ENCODE measurements around the gene EHHADH. TPM values are rescaled to one million over a fixed set of nuclear protein-coding genes. Genes with fewer than 3 reads are reported as not detected.

Gene EHHADH
- total RNA-seq, 2 experiments from 2014 or later = 4.0 to 5.0 TPM

DNA sequence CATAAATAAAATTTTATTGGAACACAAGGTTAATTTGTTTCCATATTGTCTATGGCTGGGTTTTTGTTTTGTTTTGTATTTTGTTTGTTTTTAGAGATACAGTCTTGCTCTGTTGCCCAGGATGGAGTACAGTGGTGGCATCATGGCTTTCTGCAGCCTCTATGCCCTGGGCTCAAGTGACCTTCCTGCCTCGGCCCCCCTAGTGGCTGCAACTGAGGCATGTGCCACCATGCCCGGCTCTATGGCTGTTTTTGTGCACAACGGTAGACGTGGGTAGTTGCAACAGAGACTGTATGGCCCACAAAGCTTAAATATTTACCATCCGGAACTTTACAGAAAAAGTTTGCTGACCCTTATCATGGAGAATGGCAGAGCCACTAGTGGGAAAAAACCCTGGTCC lies 54.2 kb downstream of the EHHADH start:
- Mint-ChIP-seq H3K36me3 (ENCODE audit: low read depth) (peaks cover 3% of the 10 kb centered on the region), H3K27me3 (no peaks in the 10 kb centered on the region), H3K27ac (no peak overlapping the region), H3K9me3 (no peaks in the 10 kb centered on the region), H3K4me3 (no peak overlapping the region), H3K4me1 (ENCODE audit: low read depth) (no peaks in the 10 kb centered on the region)
- DNase-seq (no peak), ATAC-seq (no peak)
- intact Hi-C loops (cut with micrococcal nuclease) = no loop called here
- ChIA-PET POLR2A (interaction anchor here (0.6 kb wide), 1 partner anchor 221 kb away, joined by 3 read pairs; no protein-coding TSS in a partner anchor), CTCF (no interaction called here)
- no peak for TF ChIP-seq CTCF (IDR thresholded peaks at IDR 0.05)

DNA sequence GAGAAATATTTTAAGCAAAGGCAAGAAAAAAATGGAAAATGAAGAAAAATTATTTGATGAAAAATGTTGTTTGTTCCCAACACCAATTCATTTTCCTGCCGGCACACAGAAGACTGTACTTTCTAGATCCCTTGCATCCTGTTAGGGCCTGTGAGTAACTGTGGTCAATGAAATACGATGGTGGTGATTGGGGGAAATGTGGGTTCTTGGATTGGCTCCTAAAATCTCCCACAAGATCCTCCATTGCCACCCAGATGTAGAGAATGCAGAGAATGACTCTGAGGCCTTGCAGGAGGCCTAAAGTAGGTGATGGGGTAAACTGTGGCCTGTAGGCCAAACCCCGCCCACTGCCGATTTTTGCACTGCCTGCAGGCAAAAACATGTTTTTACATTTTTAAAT lies 54.6 kb downstream of the EHHADH start:
- ChIA-PET POLR2A (no interaction called here), CTCF (no interaction called here)
- H3K27me3 Mint-ChIP-seq = no peaks in the 10 kb centered on the region
- no peak overlapping the region for H3K27ac Mint-ChIP-seq
- H3K4me1 Mint-ChIP-seq (ENCODE audit: low read depth) = no peaks in the 10 kb centered on the region
- intact Hi-C loops (cut with micrococcal nuclease) = no loop called here
- TF ChIP-seq CTCF (IDR thresholded peaks at IDR 0.05) = no peak
- ATAC-seq = no peak
- no peaks in the 10 kb centered on the region for H3K9me3 Mint-ChIP-seq
- H3K4me3 Mint-ChIP-seq = no peak overlapping the region
- DNase-seq = no peak
- H3K36me3 Mint-ChIP-seq (ENCODE audit: low read depth) = peaks cover 3% of the 10 kb centered on the region

DNA sequence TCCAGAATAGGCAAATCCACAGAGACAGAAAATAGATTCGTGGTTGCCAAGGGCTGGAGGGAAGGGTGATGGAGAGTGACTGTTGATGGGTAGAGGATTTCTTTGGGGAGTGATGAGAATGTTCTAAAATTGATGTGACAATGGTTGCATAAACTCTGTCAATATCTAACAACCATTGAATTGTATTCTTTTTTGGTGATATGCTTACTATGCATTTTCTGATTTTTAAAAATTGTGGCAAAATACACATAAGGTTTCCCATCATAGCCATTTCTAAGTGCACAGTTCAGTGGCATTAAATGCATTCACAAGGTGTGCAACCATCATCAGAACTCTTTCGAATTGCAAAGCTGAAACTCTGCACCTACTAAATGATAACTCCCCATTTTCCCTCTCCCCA lies 56.8 kb downstream of the EHHADH start:
- Mint-ChIP-seq H3K36me3 (ENCODE audit: low read depth) (peaks cover 6% of the 10 kb centered on the region), H3K4me1 (ENCODE audit: low read depth) (no peaks in the 10 kb centered on the region), H3K27me3 (no peaks in the 10 kb centered on the region), H3K4me3 (no peak overlapping the region), H3K27ac (no peak overlapping the region), H3K9me3 (no peaks in the 10 kb centered on the region)
- no peak for DNase-seq
- intact Hi-C loops (cut with micrococcal nuclease) = no loop called here
- CTCF ChIA-PET = no interaction called here
- no peak for TF ChIP-seq CTCF (IDR thresholded peaks at IDR 0.05)
- POLR2A ChIA-PET = no interaction called here
- ATAC-seq = no peak

DNA sequence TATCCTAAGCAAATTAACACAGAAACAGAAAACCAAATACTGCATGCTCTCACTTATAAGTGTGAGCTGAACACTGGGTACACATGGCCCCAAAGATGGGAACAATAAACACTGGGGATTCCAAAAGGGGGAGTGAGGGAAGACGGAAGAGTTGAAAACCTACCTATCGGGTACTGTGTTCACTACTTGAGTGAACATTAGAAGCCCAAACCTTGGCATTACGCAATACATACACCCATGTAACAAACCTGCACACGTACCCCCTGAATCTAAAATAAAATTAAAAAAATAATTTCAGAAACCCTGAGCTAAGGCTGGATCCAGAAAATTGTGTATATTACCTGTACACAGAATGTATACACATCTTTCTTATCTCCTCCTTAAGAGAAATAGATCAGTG lies 58.2 kb downstream of the EHHADH start:
- H3K9me3 Mint-ChIP-seq = no peaks in the 10 kb centered on the region
- DNase-seq = no peak
- no peak overlapping the region for H3K27ac Mint-ChIP-seq
- H3K4me1 Mint-ChIP-seq (ENCODE audit: low read depth) = no peaks in the 10 kb centered on the region
- H3K36me3 Mint-ChIP-seq (ENCODE audit: low read depth) = peaks cover 3% of the 10 kb centered on the region
- intact Hi-C loops (cut with micrococcal nuclease) = no loop called here
- no peak for ATAC-seq
- ChIA-PET CTCF (interaction anchor here (1.1 to 1.5 kb wide), 4 partner anchors 8 to 113 kb away, joined by 3 to 6 read pairs (median 4); no protein-coding TSS in a partner anchor), POLR2A (no interaction called here)
- no peak overlapping the region for H3K4me3 Mint-ChIP-seq
- no peaks in the 10 kb centered on the region for H3K27me3 Mint-ChIP-seq
- TF ChIP-seq CTCF (IDR thresholded peaks at IDR 0.05) = no peak

GRCh38 chr3:185188816-185189215 lies 65.0 kb downstream of the EHHADH start:
- Mint-ChIP-seq H3K27me3 (peaks cover 6% of the 10 kb centered on the region), H3K9me3 (no peaks in the 10 kb centered on the region), H3K4me3 (no peak overlapping the region), H3K27ac (no peak overlapping the region), H3K36me3 (ENCODE audit: low read depth) (peaks cover 3% of the 10 kb centered on the region), H3K4me1 (ENCODE audit: low read depth) (no peaks in the 10 kb centered on the region)
- no peak for TF ChIP-seq CTCF (IDR thresholded peaks at IDR 0.05)
- intact Hi-C loops (cut with micrococcal nuclease) = no loop called here
- ATAC-seq (no peak), DNase-seq (no peak)
- CTCF ChIA-PET = interaction anchor here (2.4 kb wide), 1 partner anchor 12 kb away, joined by 10 read pairs; no protein-coding TSS in a partner anchor
- POLR2A ChIA-PET = no interaction called here
